GM12872 (cell line): ENCODE data around the gene CYB561D2.

ENCODE experiments used
- CTCF ChIP-seq: IDR thresholded peaks from 3 replicates; pipeline ENCODE4 v1.5.1; 2011; ENCODE audit warnings: low read depth, mild to moderate bottlenecking, low read length, moderate library complexity; ENCODE audit not compliant: insufficient read depth

Gene CYB561D2

GRCh38 chr3:50385754-50386153, 35.1 kb downstream of the CYB561D2 start:
- no peak for TF ChIP-seq CTCF

DNA sequence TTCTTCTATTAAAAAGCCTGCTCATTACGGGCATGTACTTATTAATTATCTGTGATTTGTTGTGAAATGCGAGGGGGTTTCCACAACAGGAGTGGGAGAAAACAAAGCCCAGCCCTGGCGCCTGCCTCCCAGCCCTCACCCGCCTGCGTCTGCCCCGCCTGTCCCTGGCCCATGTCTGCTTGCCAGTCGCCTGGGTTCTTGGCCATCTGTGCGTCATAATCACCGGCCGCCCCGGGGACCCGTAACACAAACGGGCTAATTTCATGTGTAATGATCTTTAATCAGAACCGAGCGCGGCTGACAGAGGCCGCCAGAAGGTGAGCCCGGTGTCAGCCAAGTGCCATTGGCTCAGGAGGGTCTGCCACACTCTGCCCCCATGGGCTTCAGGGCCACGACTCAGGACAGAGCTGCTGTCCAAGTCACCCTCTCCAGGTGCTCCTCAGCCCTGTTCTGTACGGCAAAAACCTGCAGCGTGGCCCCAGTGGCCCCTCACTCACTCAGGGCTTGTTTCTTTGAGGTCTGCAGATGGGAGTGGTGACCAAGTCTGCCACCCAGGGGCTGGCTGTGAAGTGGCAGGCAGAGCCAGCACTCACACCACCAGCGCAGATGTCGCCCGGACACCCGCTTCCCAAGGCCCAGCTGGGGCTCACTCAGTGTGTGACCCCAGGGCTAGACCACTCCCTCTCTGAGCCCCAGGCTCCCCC, 37.5 kb downstream of the CYB561D2 start:
- TF ChIP-seq CTCF = peak; percentile 46

DNA sequence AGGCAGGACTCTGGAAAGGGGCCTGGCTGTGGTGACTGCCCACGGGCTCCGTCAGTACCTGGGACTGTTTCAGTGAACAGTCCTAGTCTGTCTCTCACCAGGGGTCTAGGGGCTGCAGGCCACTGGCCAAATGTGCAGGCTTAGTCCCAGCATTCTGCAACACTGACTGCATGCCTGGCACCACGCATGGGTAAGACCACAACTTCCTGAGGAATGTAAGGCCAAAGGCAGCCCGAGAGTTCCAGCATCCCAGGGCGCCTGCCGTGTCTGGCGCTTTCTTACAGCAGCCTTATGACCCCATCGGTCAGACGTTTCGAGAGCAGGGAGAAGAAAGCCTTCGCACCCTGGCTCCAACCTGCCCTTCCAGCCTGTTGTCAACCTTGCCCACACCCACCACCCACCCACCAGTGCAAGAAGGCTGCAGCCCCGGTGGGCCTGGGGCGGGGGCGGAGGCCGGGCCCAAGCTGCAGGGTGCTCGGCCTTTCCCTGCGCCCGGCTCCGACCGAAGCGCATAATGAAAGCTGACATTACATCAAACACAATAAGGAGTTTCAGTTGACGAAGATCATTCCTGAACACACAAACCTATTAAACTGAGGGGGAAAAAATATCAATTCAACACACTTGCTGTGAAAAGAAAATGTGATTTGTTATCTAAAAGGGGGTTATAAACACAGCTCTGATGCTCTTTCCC, 38.2 kb downstream of the CYB561D2 start:
- TF ChIP-seq CTCF = no peak

DNA sequence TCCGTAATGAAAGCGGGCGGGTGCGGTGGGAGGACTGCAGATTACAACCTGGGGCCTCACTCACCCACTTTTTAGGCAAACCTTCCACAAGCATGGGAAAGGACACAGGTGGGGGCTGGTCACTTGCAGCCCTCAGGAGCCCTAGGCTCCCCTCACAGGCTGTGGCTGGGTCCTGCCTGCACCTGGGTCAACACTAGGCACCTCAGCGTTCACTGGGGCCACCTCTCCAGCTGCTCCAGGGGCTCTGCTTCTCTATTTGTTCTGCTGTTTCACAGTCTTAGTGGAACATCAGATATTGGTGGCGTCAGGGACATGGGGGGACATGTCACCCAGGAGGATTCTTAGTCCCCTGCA, 38.7 kb downstream of the CYB561D2 start:
- no peak for TF ChIP-seq CTCF

DNA sequence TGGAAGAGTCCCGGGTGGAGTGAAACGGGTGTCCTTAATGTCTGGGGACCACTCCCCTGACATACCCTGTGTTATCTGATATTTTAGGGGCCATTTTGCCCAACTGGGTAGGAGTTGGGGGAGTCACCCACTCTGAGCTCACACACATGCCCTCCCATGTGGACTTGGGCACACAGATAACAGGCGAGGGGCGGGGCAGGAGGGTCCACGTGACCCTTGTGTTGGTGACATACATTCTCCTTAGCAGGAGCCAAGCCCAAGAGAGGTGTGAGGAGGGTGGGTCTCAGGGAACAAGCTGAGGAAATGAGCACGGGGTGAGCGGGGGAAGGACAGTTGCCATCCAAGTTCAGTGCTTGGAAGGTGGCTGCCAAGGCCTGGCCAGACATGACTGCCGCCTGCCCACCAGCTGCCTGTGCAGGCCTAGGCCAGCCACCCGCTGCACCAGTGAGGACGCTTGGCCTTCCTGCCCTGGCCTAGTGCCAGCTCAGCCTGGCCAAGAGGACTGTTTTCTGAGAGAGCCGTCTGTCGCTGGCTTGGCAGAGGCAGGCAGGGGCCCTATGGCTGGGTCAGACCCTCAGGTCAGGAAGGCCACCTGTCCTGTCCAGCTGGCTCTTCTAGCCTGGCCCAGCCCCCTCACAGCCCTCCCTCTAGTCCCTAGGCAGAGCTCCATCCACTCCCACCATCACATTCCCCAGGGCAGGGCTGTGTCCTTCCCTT, 40.0 kb downstream of the CYB561D2 start:
- TF ChIP-seq CTCF = no peak

DNA sequence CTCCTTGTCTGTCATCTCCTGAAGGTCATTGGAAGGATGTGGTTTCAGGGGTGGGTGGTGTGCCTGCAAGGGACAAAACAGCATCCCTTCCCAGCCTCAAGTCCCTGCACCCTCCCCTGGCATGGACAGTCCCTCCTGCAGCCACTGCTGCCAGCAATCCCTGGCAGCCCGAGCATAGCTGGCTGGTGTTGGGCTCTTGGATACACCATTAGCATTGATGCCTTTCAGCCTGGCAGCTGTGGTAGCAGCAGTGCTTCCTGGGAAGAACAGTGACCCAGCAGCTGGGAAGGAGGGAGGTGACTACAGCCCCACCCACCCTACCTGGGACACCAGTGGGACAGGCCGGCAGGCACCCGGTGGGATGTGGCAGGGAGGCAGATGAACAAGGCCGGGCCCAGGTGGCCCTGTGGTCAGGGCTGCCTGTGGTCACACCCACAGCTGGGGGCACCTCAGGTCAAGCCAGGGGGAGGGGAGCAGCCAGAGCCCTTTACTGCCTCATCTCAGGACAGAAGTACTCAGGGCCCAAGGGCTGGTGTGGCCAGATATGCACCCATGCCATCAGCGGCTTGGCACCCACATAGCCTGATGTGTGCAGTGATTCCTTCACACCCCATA, 41.5 kb downstream of the CYB561D2 start:
- no peak for TF ChIP-seq CTCF

DNA sequence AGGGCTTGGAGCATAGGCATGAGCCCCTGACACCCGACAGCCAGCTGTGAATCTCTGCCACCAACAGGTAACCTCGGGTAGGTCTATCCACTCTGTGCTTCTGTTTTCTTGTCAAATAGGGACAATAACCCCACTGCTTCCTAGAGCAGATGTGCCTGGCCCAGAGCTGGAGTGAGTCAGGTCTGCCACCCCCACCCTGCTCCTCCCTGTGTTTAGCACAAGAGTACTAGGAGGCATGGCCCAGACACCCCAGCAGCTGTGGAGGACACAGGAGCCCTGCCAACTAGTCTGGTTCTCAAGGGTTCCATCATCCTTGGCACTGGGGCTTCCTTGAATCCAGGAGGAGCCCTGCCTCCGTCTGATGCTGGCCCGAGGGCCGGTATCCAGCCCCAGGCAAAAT, 42.4 kb downstream of the CYB561D2 start:
- TF ChIP-seq CTCF = no peak
